Neural progenitor cell (in vitro differentiated cells): ENCODE data around the gene EDC3.
"Not testable (repeated sequence)": the region's sequence is repeated elsewhere in the genome, so short reads cannot be mapped to it uniquely, and the experiment has no call there.

Source experiments
- CTCF ChIP-seq: fragments of 200-600 bp; sonication (generic); IDR thresholded peaks from 2 replicates; pipeline ENCODE4 v1.5.1; 2017; ENCODE audit warnings: antibody characterized with exemption, mild to moderate bottlenecking
- EZH2 ChIP-seq: fragments of 200-600 bp; sonication (generic); IDR thresholded peaks from 2 replicates; pipeline ENCODE4 v1.6.1; 2017; ENCODE audit warnings: antibody characterized with exemption, mild to moderate bottlenecking, moderate library complexity
- EZH2phosphoT487 ChIP-seq: fragments of 200-600 bp; sonication (generic); IDR thresholded peaks from 2 replicates; pipeline ENCODE4 v1.6.1; 2017; ENCODE audit warnings: antibody characterized with exemption

GRCh38 chr15:74596736-74597135 lies 99.1 kb downstream of the EDC3 start:
- not testable (repeated sequence) for TF ChIP-seq EZH2, CTCF, EZH2phosphoT487
